WI38 (cell line): ENCODE data around the gene RFX2.

ENCODE experiments used
- H3K4me3 ChIP-seq: 2 replicates; pipeline ENCODE4 v1.5.1; 2011; ENCODE audit warnings: low read depth, mild to moderate bottlenecking, control low read depth, low read length
- TF ChIP-seq, protein P1 (sequence below): IDR thresholded peaks from 2 replicates; pipeline ENCODE4 v1.5.1; 2012; ENCODE audit warnings: low read depth, mild to moderate bottlenecking, control low read depth, low read length

Gene RFX2

DNA sequence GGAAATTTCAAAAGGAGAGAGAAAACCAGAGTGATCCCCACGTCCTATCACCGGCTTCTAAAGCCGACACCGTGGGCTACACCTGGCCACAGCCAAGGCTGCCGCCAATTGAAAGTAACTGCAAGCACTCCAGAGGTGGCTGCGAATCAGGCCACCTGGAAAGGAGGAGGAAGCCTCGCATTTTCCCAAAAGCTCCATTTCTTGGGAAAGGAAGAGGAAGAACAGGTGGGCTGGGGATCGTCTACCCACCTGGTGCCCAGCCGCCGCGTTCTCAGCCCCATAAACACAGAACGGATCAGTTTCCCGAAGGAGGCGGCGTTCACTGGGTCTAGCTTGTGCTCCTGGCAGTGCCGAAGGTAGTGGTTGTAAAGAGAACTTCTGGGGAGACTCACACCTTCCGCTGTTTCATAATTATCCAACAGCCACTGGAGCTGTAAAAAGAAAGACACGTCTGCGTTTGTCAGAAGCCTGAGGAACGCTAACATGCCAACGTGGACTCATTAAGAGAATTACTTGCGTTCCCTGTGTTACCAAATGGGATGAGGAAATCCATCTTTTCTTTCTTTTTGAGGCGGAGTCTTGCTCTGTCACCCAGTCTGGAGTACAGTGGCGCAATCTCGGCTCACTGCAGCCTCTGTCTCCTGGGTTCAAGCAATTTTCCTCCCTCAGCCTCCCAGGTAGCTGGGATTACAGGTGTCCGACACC lies 94.3 kb downstream of the RFX2 start:
- TF ChIP-seq, protein P1, sequence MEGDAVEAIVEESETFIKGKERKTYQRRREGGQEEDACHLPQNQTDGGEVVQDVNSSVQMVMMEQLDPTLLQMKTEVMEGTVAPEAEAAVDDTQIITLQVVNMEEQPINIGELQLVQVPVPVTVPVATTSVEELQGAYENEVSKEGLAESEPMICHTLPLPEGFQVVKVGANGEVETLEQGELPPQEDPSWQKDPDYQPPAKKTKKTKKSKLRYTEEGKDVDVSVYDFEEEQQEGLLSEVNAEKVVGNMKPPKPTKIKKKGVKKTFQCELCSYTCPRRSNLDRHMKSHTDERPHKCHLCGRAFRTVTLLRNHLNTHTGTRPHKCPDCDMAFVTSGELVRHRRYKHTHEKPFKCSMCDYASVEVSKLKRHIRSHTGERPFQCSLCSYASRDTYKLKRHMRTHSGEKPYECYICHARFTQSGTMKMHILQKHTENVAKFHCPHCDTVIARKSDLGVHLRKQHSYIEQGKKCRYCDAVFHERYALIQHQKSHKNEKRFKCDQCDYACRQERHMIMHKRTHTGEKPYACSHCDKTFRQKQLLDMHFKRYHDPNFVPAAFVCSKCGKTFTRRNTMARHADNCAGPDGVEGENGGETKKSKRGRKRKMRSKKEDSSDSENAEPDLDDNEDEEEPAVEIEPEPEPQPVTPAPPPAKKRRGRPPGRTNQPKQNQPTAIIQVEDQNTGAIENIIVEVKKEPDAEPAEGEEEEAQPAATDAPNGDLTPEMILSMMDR = no peak
- H3K4me3 ChIP-seq = no peak overlapping the region

DNA sequence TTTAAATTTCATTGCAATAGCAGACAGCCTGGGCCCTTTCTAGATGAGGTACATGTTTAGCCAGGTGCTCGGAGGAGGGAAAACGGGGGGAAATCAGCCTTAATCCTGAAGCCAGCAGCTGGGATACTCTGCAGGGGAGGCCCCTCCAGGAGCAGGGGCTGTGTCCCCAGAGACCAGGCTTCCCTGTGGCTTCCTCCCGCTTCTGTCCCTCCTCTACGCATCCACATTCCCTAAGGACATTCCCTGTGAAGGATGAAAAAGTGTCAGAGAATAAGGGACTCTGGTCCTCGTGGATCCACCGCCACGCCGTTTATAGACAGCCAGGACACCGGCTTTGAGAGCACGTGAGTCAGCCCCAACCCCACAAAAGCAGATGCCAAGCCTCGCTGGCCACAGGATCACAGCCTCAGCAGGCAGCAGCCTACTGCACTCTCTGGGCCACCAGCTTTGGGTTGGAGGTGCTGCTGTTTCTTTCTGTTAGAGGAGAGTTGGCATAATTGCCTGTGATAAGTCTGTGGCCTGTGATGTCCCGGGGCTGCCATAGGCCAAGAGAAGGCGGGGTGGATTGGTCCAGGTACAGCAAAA lies 95.7 kb downstream of the RFX2 start:
- no peak overlapping the region for H3K4me3 ChIP-seq
- TF ChIP-seq, protein P1 = no peak

DNA sequence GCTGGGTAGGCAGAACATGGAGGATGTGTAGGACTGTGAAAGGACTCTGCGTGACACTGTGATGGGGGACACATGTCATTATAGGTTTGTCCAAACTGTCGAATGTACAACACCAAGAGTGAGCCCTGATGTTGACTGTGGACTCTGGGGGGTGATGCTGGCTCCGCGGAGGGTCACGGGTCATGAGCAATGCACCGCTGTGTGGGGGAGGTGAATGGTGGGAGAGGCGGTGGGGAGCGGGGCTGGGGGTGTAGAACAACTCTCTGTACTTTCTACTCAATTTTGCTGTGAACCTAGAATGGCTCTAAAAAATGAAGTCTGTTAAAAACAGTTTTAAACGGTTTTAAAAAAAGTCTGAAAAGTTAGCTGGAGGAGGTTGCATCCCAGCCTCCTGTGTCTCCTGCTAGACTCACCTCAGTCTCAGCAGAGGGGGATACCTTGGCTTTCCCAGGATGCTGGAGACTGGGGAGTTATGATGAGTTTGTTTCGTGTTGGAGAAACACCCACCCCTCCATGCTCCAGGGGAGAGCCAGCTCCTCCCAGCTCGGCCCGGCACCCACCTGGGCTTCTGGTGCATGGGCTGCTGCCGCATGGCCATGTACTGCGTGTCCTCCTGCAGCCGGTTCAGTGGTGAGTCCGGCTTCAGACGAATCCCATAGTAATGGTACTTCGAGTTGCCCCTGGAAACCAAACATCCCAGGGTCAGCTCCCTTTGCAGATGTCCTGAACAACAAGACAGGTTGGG lies 97.7 kb downstream of the RFX2 start:
- H3K4me3 ChIP-seq = no peak overlapping the region
- TF ChIP-seq, protein P1 = no peak

DNA sequence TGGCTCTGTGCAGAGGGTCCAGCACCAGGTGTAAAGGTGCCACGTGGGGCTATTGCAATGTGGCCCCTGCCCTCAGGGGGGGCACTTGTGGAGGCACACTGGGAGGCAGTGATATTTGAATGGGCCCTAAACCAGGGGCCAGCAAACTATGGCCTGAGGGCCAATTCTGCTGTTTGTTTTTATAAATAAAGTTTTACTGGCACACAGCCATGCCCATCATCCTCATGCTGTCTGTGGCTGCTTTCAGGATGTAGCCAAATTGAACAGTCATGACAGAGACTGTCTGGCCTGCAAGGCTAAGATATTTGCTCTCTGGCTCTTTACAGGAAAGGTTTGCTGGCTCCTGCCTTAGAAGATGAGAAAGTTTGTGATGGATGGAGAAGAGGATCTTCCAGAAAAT lies 98.5 kb downstream of the RFX2 start:
- TF ChIP-seq, protein P1 = no peak
- H3K4me3 ChIP-seq = no peak overlapping the region

DNA sequence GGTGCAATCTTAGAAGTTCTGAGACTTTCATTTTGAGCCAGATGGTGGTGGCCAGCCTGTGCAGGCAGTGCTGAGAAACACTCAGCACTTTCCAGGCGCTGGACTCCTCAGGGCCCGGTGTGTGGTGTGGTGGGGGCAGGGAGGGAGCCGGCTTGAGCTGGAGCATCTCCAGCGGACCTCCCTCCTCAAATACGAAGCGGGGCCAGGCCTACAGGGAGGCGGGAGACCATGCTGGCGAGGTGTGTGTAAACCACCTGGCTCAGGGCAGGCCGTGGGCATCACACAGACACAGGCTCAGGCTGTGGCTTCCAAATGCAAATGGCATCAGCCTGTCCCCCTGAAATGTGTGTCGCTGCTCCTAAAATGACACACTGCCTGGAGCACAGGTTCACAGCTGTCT lies 99.1 kb downstream of the RFX2 start:
- no peak overlapping the region for H3K4me3 ChIP-seq
- TF ChIP-seq, protein P1 = no peak

DNA sequence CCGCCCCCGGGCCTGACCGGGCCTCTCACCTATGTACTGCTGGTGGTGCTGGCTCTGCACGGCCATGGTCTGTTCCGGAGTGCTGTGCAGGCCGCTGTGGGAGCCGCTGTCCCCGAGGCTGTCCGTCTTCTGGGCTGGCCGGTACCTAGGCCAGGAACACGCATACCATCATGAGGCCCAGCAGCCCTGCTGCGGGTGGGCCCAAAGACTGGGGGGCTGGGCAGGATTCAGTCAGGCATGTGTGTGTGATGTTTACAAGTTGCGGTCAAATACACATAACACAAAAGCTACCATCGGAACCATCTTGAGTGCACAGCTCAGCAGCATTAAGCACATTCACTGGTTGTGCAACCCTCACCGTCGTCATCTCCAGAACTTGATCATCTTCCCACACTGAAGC lies 100.2 kb downstream of the RFX2 start:
- no peak overlapping the region for H3K4me3 ChIP-seq
- TF ChIP-seq, protein P1 = no peak

DNA sequence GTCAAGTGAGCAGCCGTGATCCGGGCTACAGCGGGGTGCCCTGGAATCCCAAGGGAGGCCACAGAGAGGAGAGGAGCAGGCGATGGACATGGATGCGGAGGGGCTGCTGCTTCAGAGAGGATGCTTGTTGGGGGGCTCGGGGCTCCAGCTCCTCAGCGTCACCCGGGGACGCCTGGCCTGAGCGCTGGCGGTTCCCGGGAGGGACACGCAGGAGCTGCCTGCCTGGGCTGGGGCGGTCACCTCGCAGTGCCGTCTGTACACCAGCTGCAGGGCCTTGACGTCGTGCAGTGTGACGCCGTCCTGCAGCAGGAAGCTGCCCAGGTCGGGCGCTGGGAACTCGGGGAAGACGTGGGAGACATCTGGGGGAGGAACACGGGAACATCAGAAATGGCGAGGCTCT lies 102.4 kb downstream of the RFX2 start:
- no peak overlapping the region for H3K4me3 ChIP-seq
- TF ChIP-seq, protein P1 = no peak
